HEK293 (cell line): ENCODE measurements around the gene SLC40A1.

Experiments used
- ZNF175 ChIP-seq: fragments of 450-650 bp; formaldehyde crosslinking; IDR thresholded peaks from 2 replicates; pipeline ENCODE4 v1.5.1; 2016; ENCODE audit warnings: missing biosample characterization, missing genetic modification characterization
- ZNF302 ChIP-seq: fragments of 450-650 bp; formaldehyde crosslinking; IDR thresholded peaks from 2 replicates; pipeline ENCODE4 v1.5.1; 2016; ENCODE audit warnings: missing biosample characterization, missing genetic modification characterization, low read depth
- TF ChIP-seq, protein P1 (sequence below): fragments of 450-650 bp; formaldehyde crosslinking; IDR thresholded peaks from 2 replicates; pipeline ENCODE4 v1.5.1; 2016; ENCODE audit warnings: missing biosample characterization, missing genetic modification characterization

DNA sequence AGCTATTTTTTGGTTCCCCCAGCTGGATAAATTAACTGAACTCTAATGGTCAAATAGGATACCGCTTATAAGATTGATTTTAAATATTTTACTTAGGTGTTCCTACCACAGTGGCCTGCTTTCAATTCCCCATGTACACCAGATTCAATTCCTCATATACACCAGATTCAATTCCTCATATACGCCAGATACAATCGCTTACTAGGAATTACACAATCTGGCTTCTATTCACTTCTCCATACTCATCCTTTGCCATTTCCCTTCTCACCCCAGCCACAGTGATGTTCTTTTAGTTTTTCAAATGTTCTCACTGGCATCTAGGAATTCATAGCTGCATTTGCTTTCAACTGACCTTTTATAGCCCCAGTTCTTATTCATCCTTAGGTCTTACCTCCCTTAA lies 66.5 kb downstream of the SLC40A1 start:
- TF ChIP-seq ZNF175 (tag by site-specific recombination) (no peak), ZNF302 (tag by site-specific recombination) (no peak)
- TF ChIP-seq, protein P1, sequence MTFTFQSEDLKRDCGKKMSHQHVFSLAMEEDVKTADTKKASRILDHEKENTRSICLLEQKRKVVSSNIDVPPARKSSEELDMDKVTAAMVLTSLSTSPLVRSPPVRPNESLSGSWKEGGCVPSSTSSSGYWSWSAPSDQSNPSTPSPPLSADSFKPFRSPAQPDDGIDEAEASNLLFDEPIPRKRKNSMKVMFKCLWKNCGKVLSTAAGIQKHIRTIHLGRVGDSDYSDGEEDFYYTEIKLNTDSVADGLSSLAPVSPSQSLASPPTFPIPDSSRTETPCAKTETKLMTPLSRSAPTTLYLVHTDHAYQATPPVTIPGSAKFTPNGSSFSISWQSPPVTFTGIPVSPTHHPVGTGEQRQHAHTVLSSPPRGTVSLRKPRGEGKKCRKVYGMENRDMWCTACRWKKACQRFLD (tag by site-specific recombination): no peak
